Measurements from ENCODE around the gene ADH5.
"Not testable (repeated sequence)": the region's sequence is repeated elsewhere in the genome, so short reads cannot be mapped to it uniquely, and the experiment has no call there.

Gene ADH5

GRCh38 chr4:99082192-99082591 is 6.4 kb downstream of the ADH5 start:
- no peak for DNase-seq (ENCODE audit: low spot score)

GRCh38 chr4:99080869-99081268 is 7.7 kb downstream of the ADH5 start:
- not testable (repeated sequence) for DNase-seq (ENCODE audit: low spot score)

- no peak for DNase-seq (ENCODE audit: low spot score)
Measured at GRCh38 chr4:99079625-99080295, 8.8 kb downstream of the ADH5 start.

DNA sequence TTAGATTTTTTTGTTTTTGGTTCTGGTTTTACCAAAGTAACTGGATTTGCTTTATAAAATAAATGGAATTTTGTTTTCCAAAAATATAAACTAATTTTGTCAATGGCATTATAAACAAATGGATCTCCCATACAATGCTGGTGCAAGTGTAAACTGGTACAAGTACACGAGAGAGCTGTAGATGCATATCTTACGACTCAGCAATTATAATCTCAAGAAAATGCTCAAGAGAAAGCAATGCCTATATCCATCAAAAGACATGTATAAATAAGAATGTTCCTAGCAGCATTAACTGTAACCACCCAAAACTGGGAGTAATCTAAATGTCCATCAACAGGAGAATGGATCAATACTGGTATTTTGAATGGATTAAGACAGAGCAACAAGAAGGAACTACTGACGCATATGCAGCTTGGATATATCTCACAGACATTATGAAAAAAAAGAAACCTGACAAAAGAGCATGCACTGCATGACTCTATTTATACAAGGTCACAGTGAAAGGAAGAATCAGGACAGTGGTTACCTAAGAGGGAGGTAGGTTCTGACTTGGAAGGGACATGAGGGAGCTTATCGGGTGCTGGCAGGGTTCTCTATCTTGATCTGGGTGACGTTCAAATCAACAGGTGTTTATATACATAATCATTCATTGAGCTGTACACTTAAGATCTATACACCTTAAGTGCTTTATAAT is 9.5 kb downstream of the ADH5 start:
- no peak for DNase-seq (ENCODE audit: low spot score)

DNA sequence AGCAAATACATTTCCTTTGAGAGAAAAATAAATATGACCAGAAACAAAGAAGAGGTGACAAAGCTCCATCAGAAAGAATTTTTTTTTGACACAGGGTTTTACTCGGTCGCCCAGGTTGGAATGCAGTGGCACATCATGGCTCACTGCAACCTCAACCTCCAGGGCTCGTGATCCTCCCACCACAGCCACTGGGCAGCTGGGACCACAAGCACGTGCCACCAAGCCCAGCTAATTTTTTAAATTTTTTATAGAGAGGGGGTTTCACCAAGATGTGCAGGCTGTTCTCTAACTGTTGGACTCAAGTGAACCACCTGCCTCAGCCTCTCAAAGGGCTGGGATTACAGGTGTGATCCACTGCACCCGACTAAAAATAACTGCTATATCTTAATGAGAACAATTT is 10.3 kb downstream of the ADH5 start:
- DNase-seq (ENCODE audit: low spot score): no peak

DNA sequence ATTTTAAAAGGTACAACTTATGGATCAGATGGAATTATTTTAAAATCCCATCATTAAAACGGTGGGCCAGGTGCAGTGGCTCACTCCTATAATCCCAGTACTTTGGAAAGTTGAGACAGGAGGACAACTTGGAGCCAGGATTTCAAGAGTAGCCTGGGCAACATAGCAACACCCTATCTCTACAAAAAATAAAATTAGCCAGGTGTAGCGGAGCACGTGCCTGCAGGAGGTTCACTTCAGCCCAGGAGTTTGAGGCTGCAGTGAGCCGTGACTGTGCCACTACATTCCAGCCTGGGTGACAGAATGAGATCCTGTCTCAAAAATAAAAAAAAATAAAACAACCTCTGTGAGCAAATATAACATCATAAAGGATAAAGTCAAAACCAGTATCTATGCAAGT is 11.4 kb downstream of the ADH5 start:
- no peak for DNase-seq (ENCODE audit: low spot score)

- no peak for DNase-seq (ENCODE audit: low spot score)
Measured at GRCh38 chr4:99076292-99076976, 12.2 kb downstream of the ADH5 start.

DNA sequence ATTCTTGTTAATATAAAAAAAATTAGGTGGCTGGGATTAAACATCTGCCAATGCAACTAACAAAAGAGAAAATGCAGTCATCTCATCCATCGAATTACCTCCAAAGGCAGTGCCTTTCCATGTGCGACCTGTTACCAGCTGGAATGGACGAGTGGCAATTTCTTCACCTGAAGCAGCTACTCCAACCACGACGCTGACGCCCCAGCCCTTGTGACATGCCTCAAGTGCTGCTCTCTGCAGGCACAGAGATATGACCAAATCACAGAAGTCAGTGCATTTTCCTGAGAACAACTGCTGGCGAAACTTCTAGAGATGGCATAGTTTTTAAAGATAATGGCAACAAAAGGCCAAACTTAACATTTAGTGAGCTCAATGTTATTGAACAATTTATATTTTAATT is 13.8 kb downstream of the ADH5 start:
- no peak for DNase-seq (ENCODE audit: low spot score)

DNA sequence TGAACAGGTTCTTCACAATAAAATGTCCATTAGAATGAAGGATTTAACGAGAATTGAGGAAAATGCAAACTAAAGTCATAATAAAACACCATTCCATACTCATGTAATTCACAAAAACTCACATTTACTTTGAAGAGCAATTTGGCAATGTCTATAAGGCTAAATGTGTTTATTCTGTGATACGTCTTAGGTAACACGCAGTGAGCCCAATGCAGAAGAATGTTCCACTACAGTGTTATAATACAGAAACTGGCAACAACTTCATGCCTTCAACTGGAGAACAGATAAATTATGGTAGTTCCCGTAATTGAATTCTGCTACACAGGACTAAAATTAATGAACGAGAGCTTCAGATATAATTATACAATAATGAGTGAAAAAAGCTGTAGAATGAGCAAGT is 17.4 kb downstream of the ADH5 start:
- DNase-seq (ENCODE audit: low spot score): no peak

GRCh38 chr4:99067617-99068016 is 21.0 kb downstream of the ADH5 start:
- no peak for DNase-seq (ENCODE audit: low spot score)

DNA sequence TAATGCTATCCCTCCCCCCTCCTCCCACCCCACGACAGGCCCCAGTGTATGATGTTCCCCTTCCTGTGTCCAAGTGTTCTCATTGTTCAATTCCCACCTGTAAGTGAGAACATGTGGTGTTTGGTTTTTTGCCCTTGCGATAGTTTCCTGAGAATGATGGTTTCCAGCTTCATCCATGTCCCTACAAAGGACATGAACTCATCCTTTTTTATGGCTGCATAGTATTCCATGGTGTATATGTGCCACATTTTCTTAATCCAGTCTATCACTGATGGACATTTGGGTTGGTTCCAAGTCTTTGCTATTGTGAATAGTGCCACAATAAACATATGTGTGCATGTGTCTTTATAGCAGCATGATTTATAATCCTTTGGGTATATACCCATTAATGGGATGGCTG is 23.1 kb downstream of the ADH5 start:
- DNase-seq (ENCODE audit: low spot score): not testable (repeated sequence)

DNA sequence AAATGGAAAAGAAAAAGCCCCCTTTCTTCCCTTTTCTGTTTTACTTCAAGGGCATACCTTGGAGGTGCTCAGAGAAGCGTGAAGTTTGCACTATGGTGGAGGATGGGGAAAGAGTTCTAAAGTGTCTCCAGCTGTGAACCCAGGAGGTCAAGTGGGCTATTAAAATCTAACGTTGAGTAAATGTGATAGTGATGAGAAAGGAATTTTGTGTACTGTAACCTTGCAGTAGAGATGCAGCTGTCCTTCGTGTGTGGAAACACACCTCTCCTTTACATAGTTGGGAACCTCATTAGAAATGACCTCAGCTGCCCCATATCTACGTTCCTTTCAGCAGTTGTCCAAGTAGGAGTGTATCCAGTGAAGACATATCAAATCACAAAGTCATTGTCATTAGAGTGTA is 26.5 kb downstream of the ADH5 start:
- DNase-seq (ENCODE audit: low spot score): no peak

DNA sequence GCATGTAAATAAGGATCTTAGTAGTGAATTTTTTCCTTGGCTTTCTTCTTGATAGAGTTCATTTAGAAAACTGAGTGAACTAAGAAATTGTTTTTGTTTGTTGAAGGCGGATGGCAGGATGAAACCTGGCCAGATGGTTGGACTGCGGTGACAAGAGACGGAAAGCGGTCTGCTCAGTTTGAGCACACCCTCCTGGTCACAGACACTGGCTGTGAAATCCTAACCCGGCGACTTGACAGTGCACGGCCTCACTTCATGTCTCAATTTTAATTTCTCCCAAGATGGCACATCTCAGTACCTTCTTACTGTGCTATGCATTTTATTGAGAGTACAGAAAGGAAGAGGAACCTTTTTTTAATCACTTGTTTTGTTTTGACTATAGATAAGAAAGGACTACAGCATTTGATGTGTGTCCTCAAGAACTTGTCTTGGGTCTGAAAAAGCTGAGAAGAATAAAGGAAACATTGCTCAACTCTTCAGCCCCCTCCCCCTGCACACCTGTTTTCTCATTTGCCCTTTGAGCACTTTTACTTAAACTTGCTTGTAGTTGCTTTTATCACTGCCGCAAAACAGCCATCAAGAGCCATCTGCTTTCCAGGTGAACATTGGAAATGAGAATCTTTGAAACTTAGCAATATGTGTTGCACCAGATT is 27.4 kb downstream of the ADH5 start:
- DNase-seq (ENCODE audit: low spot score): no peak

- DNase-seq (ENCODE audit: low spot score): no peak
Measured at GRCh38 chr4:99059550-99059949, 29.0 kb downstream of the ADH5 start.

DNA sequence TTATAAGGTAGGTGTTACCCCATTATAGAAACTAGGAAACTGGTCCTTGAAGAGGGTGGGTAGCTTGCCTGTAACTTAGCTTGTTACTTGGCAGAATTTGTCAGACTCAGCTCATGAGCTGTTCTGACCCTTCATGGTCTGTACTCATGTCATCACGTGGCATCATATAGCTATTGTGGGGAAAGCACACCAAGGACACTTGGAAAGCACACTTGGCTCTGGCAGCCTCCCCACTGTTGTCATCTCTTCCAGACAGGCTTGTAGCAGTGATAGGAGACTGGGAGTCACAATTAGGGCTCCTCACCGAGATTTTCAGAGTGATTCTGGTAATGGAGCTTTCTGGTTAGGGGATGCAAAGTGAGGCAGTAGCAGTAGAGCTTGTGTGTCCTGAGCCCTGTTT is 30.4 kb downstream of the ADH5 start:
- DNase-seq (ENCODE audit: low spot score): no peak

DNA sequence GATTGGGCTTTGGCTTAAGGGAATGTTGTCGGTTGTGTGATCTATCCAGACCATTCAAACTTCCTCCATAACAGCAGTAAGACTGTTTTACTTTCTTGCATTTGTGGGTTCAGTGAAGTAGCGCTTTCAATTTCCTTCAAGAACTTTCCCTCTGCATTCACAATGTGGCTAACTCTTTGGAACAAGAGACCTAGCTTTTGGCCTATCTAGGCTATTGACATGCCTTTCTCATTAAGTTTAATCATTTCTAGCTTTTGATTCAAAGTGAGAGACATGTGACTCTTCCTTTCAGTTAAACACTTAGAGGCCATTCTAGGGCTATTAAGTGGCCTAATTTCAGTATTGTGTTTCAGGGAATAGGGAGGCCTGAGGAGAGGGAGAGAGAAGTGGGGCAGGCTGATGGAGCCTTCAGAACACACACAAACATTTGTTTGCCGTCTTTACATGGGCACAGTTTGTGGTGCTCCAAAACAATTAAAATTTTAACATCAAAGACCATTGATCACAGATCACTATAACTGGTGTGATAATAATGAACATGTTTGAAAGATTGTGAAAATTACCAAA is 34.1 kb downstream of the ADH5 start:
- peak; percentile 71 for DNase-seq (ENCODE audit: low spot score)

GRCh38 chr4:99052902-99053301 is 35.7 kb downstream of the ADH5 start:
- peak; percentile 77 for DNase-seq (ENCODE audit: low spot score)

GRCh38 chr4:99047710-99048109 is 40.9 kb downstream of the ADH5 start:
- no peak for DNase-seq (ENCODE audit: low spot score)

- peak; percentile 22 for DNase-seq (ENCODE audit: low spot score)
Measured at GRCh38 chr4:99043346-99043745, 45.2 kb downstream of the ADH5 start.

GRCh38 chr4:99038213-99038612 is 50.4 kb downstream of the ADH5 start:
- no peak for DNase-seq (ENCODE audit: low spot score)

GRCh38 chr4:99033956-99034355 is 54.6 kb downstream of the ADH5 start:
- DNase-seq (ENCODE audit: low spot score): no peak

DNA sequence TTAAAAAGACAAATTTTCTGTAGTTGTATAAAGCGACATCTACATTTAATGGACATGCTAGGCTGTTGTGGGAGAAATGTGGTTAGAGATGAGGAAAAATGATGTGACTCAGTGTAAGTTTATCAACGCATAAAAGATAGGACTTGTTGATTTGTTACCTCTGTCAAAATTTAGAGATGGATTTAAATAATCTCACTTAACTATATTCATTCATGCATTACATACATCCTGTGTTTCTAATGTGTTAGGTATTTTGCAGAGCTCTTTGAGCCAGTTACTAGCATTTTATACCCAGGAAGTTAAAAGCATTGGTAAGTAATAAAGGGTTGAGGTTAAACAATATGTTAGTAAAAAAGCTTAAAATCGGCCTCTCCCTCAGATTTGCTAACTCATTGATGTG is 58.7 kb downstream of the ADH5 start:
- DNase-seq (ENCODE audit: low spot score): no peak

Data from activated CD4-positive, alpha-beta T cell treated with anti-CD3 and anti-CD28 coated beads, Interleukin-2, Interleukin-4, amounts not matched to agents 100 ng/mL and 50 ng/mL, durations not matched to agents 16 hours and 8 hours (primary cell).